GM12878 (cell line): ENCODE results near the gene LPA. TPM values are rescaled to one million over a fixed set of nuclear protein-coding genes. Genes with fewer than 3 reads are reported as not detected.

ENCODE experiments used
- ATAC-seq: fragments of 200-7000 bp; cut with Tn5 transposase; 3 replicates; pipeline ENCODE4 v1.9.1; 2020; ENCODE audit warnings: mild to moderate bottlenecking, moderate library complexity
- BruUV-seq: library from RNA; stranded (reverse); fragments of 400-500 nt; replicated peaks from 2 replicates; lab custom pipeline; 2021; lab: Mats Ljungman, UMichigan
- CTCF ChIA-PET: fragments of 300-600 bp; sonication (Branson Sonifier 250); formaldehyde crosslinking; extraction: SDS; loops from one replicate; lab custom pipeline; 2021; ENCODE audit warnings: inconsistent platforms; lab: Yijun Ruan, JAX
- POLR2A ChIA-PET: fragments of 350-600 bp; formaldehyde crosslinking; extraction: SDS; loops from one replicate; lab custom pipeline; 2021; ENCODE audit warnings: inconsistent platforms; lab: Charles Lee
- RAD21 ChIA-PET: fragments of 300-600 bp; sonication (Branson Sonifier 250); formaldehyde crosslinking; loops from one replicate; lab custom pipeline; 2023; ENCODE audit warnings: antibody characterized with exemption; ENCODE audit not compliant: unreplicated experiment; lab: Charles Lee
- SMC1A ChIA-PET: fragments of 300-600 bp; sonication (Branson Sonifier 250); formaldehyde crosslinking; loops from one replicate; lab custom pipeline; 2023; ENCODE audit not compliant: unreplicated experiment, uncharacterized antibody; lab: Charles Lee
- DNase-seq: peaks from one replicate; pipeline ENCODE4 v3.0.0-alpha.2; 2011; ENCODE audit warnings: low read depth, low spot score
- FAIRE-seq: peaks from 3 replicates; lab custom pipeline; 2011; peaks lifted over from hg19 to GRCh38; lab: Jason Lieb, UNC
- H2AFZ ChIP-seq: 2 replicates; pipeline ENCODE4 v1.6.0; 2011; ENCODE audit warnings: low read depth, low read length, control low read depth; ENCODE audit not compliant: control insufficient read depth
- H3K27ac ChIP-seq: 2 replicates; pipeline ENCODE4 v1.5.1; 2011; ENCODE audit warnings: control low read depth; ENCODE audit not compliant: control insufficient read depth, insufficient read depth
- H3K27me3 ChIP-seq, 2 experiments: replicated peaks in 1 of 2; 2 replicates each; pipeline versions ENCODE4 v1.6.0 to v1.6.1; 2011; ENCODE audit warnings: low read length in 1 of 2; ENCODE audit not compliant: control insufficient read depth in 2 of 2, insufficient read depth in 2 of 2
- H3K36me3 ChIP-seq, 2 experiments: 2 replicates each; pipeline ENCODE4 v1.5.1; 2011; ENCODE audit warnings: low read length in 1 of 2; ENCODE audit not compliant: control insufficient read depth in 2 of 2, insufficient read depth in 2 of 2
- H3K4me1 ChIP-seq: 2 replicates; pipeline ENCODE4 v1.6.1; 2011; ENCODE audit warnings: mild to moderate bottlenecking, low read length, moderate library complexity, mixed read lengths; ENCODE audit not compliant: control insufficient read depth, insufficient read depth
- H3K4me2 ChIP-seq: 2 replicates; pipeline ENCODE4 v1.6.0; 2011; ENCODE audit warnings: control low read depth; ENCODE audit not compliant: control insufficient read depth, insufficient read depth
- H3K4me3 ChIP-seq: fragments of 200-600 bp; sonication (generic); 2 replicates; pipeline ENCODE4 v1.5.1; 2016
- H3K79me2 ChIP-seq: 2 replicates; pipeline ENCODE4 v1.6.0; 2011; ENCODE audit warnings: low read length; ENCODE audit not compliant: control insufficient read depth, insufficient read depth
- H3K9ac ChIP-seq: 2 replicates; pipeline ENCODE4 v1.8.0; 2011; ENCODE audit warnings: low read length, control low read depth, mixed read lengths; ENCODE audit not compliant: control insufficient read depth, insufficient read depth
- H3K9me3 ChIP-seq: replicated peaks from 3 replicates; pipeline ENCODE4 v1.5.1; 2011; ENCODE audit warnings: mild to moderate bottlenecking, low read length; ENCODE audit not compliant: control insufficient read depth, insufficient read depth
- H4K20me1 ChIP-seq: 2 replicates; pipeline ENCODE4 v1.6.0; 2011; ENCODE audit not compliant: control insufficient read depth, insufficient read depth
- ASH2L ChIP-seq: fragments of 300-600, 200-600 bp; sonication (generic); IDR thresholded peaks from 2 replicates; pipeline ENCODE4 v1.6.1; 2017; ENCODE audit warnings: low read depth, mild to moderate bottlenecking, borderline replicate concordance
- ELK1 ChIP-seq: IDR thresholded peaks from 2 replicates; pipeline ENCODE4 v1.6.1; 2012; ENCODE audit warnings: low read depth, low read length, improper control_type of control experiment
- KDM1A ChIP-seq: fragments of 200-600 bp; sonication (generic); IDR thresholded peaks from 2 replicates; pipeline ENCODE4 v1.6.1; 2016; ENCODE audit warnings: borderline replicate concordance
- LARP7 ChIP-seq: fragments of 450-650 bp; IDR thresholded peaks from 2 replicates; pipeline ENCODE4 v1.6.1; 2017; ENCODE audit warnings: mild to moderate bottlenecking
- MEF2A ChIP-seq: IDR thresholded peaks from 2 replicates; pipeline ENCODE4 v1.6.1; 2011; ENCODE audit warnings: low read depth, mild to moderate bottlenecking, low read length, moderate library complexity; ENCODE audit not compliant: insufficient read depth
- MEF2B ChIP-seq: fragments of 450-650 bp; IDR thresholded peaks from 2 replicates; pipeline ENCODE4 v1.6.1; 2018; ENCODE audit warnings: mild to moderate bottlenecking, moderate library complexity; ENCODE audit not compliant: partially characterized antibody, poor library complexity, severe bottlenecking
- MYB ChIP-seq: fragments of 150-350 bp; IDR thresholded peaks from 2 replicates; pipeline ENCODE4 v1.6.1; 2014; ENCODE audit warnings: mild to moderate bottlenecking, low read depth, low read length, borderline replicate concordance
- NR2C2 ChIP-seq: IDR thresholded peaks from 2 replicates; pipeline ENCODE4 v1.6.1; 2011; ENCODE audit warnings: borderline replicate concordance, low read depth; ENCODE audit not compliant: control insufficient read depth, insufficient read length
- PKNOX1 ChIP-seq: fragments of 450-650 bp; IDR thresholded peaks from 2 replicates; pipeline ENCODE4 v1.6.1; 2016; ENCODE audit warnings: mild to moderate bottlenecking
- PML ChIP-seq: IDR thresholded peaks from 2 replicates; pipeline ENCODE4 v1.6.1; 2012; ENCODE audit warnings: low read length, inconsistent platforms
- SREBF1 ChIP-seq: IDR thresholded peaks from 2 replicates; pipeline ENCODE4 v1.6.1; 2012; ENCODE audit warnings: mild to moderate bottlenecking, low read length
- SREBF2 ChIP-seq: IDR thresholded peaks from 2 replicates; pipeline ENCODE4 v1.6.1; 2012; ENCODE audit warnings: mild to moderate bottlenecking, low read length
- TAF1 ChIP-seq: IDR thresholded peaks from 2 replicates; pipeline ENCODE4 v1.6.1; 2011; ENCODE audit warnings: mild to moderate bottlenecking, low read depth, low read length, borderline replicate concordance
- YBX1 ChIP-seq: fragments of 450-650 bp; IDR thresholded peaks from 2 replicates; pipeline ENCODE4 v1.6.1; 2016; ENCODE audit warnings: antibody characterized with exemption
- ZBTB4 ChIP-seq: fragments of 450-650 bp; formaldehyde crosslinking; IDR thresholded peaks from 2 replicates; pipeline ENCODE4 v1.4.0; 2022; ENCODE audit warnings: mild to moderate bottlenecking, moderate library complexity
- ZNF274 ChIP-seq: IDR thresholded peaks from one replicate; pipeline ENCODE4 v1.8.0; 2011; ENCODE audit not compliant: insufficient read length, insufficient read depth
- ZZZ3 ChIP-seq: IDR thresholded peaks from 2 replicates; pipeline ENCODE4 v1.6.1; 2011; ENCODE audit warnings: low read depth; ENCODE audit not compliant: control insufficient read depth, insufficient read length
- WGBS: methylation state at CpG from one replicate; pipeline ENCODE4 v1.1.6; 2016; ENCODE audit warnings: low lambda C conversion rate; ENCODE audit not compliant: insufficient replicate concordance, insufficient coverage; ENCODE audit errors: missing lambda C conversion rate; 5-methylcytosine and 5-hydroxymethylcytosine counted together
- in situ Hi-C: fragments of 300-500 bp; cut with MboI; formaldehyde crosslinking; loops from 9 replicates; pipeline ENCODE4 v1.14.3; 2018; ENCODE audit warnings: mixed read lengths
- intact Hi-C: fragments of 100-400 bp; cut with micrococcal nuclease; formaldehyde crosslinking; loops from one replicate; pipeline ENCODE4 v1.14.2; 2022; ENCODE audit not compliant: unreplicated experiment
- polyA plus RNA-seq, 11 experiments: library from polyadenylated mRNA; depleted of rRNA in 4 of 11; unstranded in 6 of 11; stranded (reverse) in 5 of 11; fragments of >200 nt; fragmentation: Nextera tagmentation in 4 of 11; fragmentation: Illumina TruSeq in 1 of 11; extraction: Ambion mirVana in 4 of 11; extraction: Trizol in 1 of 11; gene quantifications; 1 replicate in 1 of 11; 2 replicates in 10 of 11; pipeline versions ENCODE4 v1.2.1 to v1.2.3, GENCODE V29; 2011 to 2016; ENCODE audit warnings: inconsistent platforms in 2 of 11, missing spikeins in 2 of 11, low read depth in 1 of 11
- total RNA-seq, 4 experiments: library from RNA; depleted of rRNA in 3 of 4; stranded (reverse); fragments of >200 nt in 3 of 4; fragmentation: Illumina TruSeq in 1 of 4; extraction: Trizol in 1 of 4; gene quantifications; 2 replicates each; pipeline versions ENCODE4 v1.2.1 to v1.2.3, GENCODE V29; 2013 to 2021
- TF ChIP-seq, protein P1 (sequence below): fragments of 450-650 bp; IDR thresholded peaks from 2 replicates; pipeline ENCODE4 v1.6.1; 2017; ENCODE audit warnings: mild to moderate bottlenecking, low read depth, inconsistent platforms; ENCODE audit not compliant: poor library complexity, severe bottlenecking

The LPA gene
- total and polyA plus RNA-seq, 10 of the 15 experiments (the other 5 are each of a cell fraction or from before 2014, with no cell fraction given) = 0.03 to 2.8 (median 0.57) TPM

DNA sequence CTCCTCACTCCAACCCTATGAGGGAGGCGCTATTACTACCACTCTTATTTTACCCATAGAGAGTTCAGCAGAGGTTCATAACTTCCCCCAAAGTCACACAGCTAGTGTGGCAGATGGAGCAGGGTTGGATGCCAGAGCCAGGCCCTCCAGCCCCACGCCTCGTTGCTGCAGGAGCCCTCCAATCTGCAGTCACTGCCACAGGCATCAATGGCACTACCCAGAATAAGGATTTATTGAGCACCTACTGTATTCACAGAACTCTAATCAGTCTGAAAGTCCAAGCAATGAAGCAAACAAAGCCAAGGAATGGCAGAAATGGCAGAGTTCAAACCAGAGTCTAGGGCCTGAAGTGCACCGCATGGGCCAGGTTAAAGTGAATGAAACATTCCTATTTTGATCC is 144.9 kb downstream of the LPA start:
- intact Hi-C loops = no loop called here
- in situ Hi-C loops = no loop called here
- no peak for FAIRE-seq
- CTCF ChIA-PET = interaction anchor here (0.6 to 9.3 kb wide), 19 partner anchors 9 to 1004 kb away, joined by 3 to 69 read pairs (median 3); no protein-coding TSS in a partner anchor
- Histone ChIP-seq H3K9me3 (no peaks in the 10 kb centered on the region), H4K20me1 (no peaks in the 10 kb centered on the region), H3K9ac (no peak overlapping the region), H3K4me3 (no peak overlapping the region), H2AFZ (no peak overlapping the region), H3K27ac (no peak overlapping the region), H3K27me3 (no peaks in the 10 kb centered on the region), H3K79me2 (no peaks in the 10 kb centered on the region), H3K36me3 (no peaks in the 10 kb centered on the region), H3K4me1 (no peaks in the 10 kb centered on the region), H3K4me2 (no peak overlapping the region)
- no peak for DNase-seq
- ATAC-seq = no peak
- RAD21 ChIA-PET = interaction anchor here (0.9 to 1.0 kb wide), 4 partner anchors 12 to 855 kb away, joined by 3 to 4 read pairs (median 4); no protein-coding TSS in a partner anchor
- WGBS = 39% methylated on average over 4 of the region's 4 CpGs
- SMC1A ChIA-PET = interaction anchor here (0.6 to 1.3 kb wide), 4 partner anchors 15 to 381 kb away, joined by 3 to 4 read pairs (median 4); partner anchors contain the start of gene LPA
- BruUV-seq = no TSS peak
- POLR2A ChIA-PET = no interaction called here
- TF ChIP-seq MEF2B (no peak), PML (no peak), TAF1 (no peak), ZNF274 (no peak), ELK1 (no peak), SREBF2 (no peak), MEF2A (no peak), MYB (no peak), SREBF1 (no peak), KDM1A (no peak), NR2C2 (no peak), YBX1 (no peak), ZBTB4 (CRISPR knock-in tag) (no peak), ASH2L (no peak), PKNOX1 (no peak), LARP7 (no peak), ZZZ3 (no peak)
- TF ChIP-seq, protein P1, sequence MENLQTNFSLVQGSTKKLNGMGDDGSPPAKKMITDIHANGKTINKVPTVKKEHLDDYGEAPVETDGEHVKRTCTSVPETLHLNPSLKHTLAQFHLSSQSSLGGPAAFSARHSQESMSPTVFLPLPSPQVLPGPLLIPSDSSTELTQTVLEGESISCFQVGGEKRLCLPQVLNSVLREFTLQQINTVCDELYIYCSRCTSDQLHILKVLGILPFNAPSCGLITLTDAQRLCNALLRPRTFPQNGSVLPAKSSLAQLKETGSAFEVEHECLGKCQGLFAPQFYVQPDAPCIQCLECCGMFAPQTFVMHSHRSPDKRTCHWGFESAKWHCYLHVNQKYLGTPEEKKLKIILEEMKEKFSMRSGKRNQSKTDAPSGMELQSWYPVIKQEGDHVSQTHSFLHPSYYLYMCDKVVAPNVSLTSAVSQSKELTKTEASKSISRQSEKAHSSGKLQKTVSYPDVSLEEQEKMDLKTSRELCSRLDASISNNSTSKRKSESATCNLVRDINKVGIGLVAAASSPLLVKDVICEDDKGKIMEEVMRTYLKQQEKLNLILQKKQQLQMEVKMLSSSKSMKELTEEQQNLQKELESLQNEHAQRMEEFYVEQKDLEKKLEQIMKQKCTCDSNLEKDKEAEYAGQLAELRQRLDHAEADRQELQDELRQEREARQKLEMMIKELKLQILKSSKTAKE = no peak
